Measurements from ENCODE around the gene THEM5.

THEM5 gene

DNA sequence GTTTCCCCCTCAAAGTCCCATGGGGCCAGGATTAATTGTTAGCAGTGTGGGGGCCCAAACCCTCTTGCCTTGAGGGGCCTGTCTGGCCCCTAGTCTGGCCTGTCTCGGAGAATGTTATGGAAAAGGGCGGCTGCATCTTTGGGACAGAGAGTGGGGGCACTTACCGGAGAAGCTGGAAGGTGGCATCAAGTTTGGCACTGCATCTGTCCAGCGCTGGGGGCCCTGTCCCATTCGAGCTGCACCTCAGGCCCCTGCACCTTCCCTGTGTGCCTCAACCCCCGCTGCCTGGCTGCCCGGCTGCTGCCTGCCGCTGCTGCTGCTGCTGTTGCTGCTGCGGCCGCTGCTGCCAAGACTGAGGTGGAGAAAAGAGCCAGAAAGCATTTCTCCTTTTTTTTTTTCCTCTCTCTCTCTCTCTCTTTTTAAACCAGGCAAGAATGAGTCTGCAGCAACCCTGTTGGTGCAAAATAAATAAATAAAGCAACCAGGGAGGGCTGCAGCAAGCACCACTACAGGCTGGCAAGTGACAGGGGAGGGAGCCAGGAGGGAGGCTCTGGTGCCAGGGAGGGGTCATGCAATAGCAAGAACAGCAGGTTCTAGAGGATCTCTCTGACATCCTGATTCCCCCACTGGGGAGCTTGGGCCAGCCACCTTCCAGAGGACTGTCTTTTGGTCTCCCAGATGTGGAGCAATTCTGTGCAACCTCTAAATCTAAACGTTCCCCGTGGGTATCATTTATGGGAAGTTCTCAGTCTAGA is 48.3 kb downstream of the THEM5 start, which contains the start of gene LINGO4:
LINGO4 (minus strand) TSS at position 354 of the 755 bp plus-strand sequence. CDS start 2,715 bp downstream, outside the sequence.
- Histone ChIP-seq H2AFZ (ENCODE audit: insufficient read depth, low read length, poor library complexity) (no peak within 1 kb of the TSS), H4K12ac (ENCODE audit: low read depth, low read length) (no peak within 1 kb of the TSS), H2BK5ac (ENCODE audit: low read depth, low read length, poor library complexity) (no peak within 1 kb of the TSS), H3K9ac (ENCODE audit: low read length) (no peak within 1 kb of the TSS), H3K27me3 (ENCODE audit: insufficient read depth, low read length) (no peaks in the 10 kb centered on the region), H2BK12ac (ENCODE audit: low read length) (no peak within 1 kb of the TSS), H4K8ac (ENCODE audit: low read depth, low read length) (no peak within 1 kb of the TSS), H3K27ac (ENCODE audit: low read depth, low read length) (no peak within 1 kb of the TSS), H3K23ac (ENCODE audit: low read length) (no peak within 1 kb of the TSS), H3K14ac (ENCODE audit: low read length) (no peak within 1 kb of the TSS), H3K4me3 (ENCODE audit: low read depth, low read length) (no peak within 1 kb of the TSS), H3K4me1 (ENCODE audit: control insufficient read depth in 1 of 2, insufficient read depth in 2 of 2, low read length in 2 of 2) (no peaks in the 10 kb centered on the region), H3K18ac (ENCODE audit: low read length) (no peak within 1 kb of the TSS), H2AK5ac (ENCODE audit: low read length) (no peak within 1 kb of the TSS), H3K79me2 (ENCODE audit: control insufficient read depth, insufficient read depth, low read length, poor library complexity) (no peaks in the 10 kb centered on the region), H3K4ac (ENCODE audit: low read depth, low read length) (no peak within 1 kb of the TSS), H3K79me1 (ENCODE audit: low read length) (no peaks in the 10 kb centered on the region), H3K36me3 (ENCODE audit: control insufficient read depth in 1 of 2, insufficient read depth in 2 of 2, low read length in 2 of 2) (no peaks in the 10 kb centered on the region), H2BK120ac (ENCODE audit: insufficient read depth, low read length, poor library complexity) (no peak within 1 kb of the TSS), H3K4me2 (ENCODE audit: low read length) (no peak within 1 kb of the TSS), H3K9me3 (ENCODE audit: insufficient read depth, low read depth, low read length) (no peaks in the 10 kb centered on the region), H4K91ac (ENCODE audit: low read depth, low read length) (no peak within 1 kb of the TSS)
- DNase-seq, result no peak
- no CpG with 5 or more reads among the region's 12 CpGs for WGBS (ENCODE audit: extremely low coverage, insufficient coverage, insufficient read length)

DNA sequence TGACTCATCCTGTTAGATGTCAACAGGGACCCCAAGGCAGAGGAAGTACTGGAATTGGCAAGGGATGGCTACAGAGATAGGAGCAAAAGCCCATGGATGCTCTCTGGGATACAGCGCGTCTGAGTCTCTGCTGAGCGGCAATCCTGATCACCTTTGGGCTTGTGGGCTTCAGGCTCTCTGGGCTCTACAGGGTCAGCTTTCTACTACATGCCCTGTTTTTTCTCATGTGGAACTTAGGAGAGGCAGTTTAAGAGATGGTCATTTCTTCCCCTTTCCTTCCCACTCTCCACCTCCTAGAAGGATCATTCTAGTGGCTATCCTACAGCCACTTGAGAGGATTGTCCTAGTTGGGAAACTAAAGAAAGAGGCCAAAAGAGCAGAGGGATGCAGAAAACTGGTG is 49.6 kb downstream of the THEM5 start:
- H3K79me2 ChIP-seq (ENCODE audit: control insufficient read depth, insufficient read depth, low read length, poor library complexity), result no peaks in the 10 kb centered on the region
- H3K14ac ChIP-seq (ENCODE audit: low read length), result no peak overlapping the region
- no peaks in the 10 kb centered on the region for H3K4me1 ChIP-seq (ENCODE audit: control insufficient read depth in 1 of 2, insufficient read depth in 2 of 2, low read length in 2 of 2)
- no peak overlapping the region for H3K18ac ChIP-seq (ENCODE audit: low read length)
- H3K4ac ChIP-seq (ENCODE audit: low read depth, low read length), result no peak overlapping the region
- no peaks in the 10 kb centered on the region for H3K9me3 ChIP-seq (ENCODE audit: insufficient read depth, low read depth, low read length)
- no peak overlapping the region for H4K91ac ChIP-seq (ENCODE audit: low read depth, low read length)
- H3K4me3 ChIP-seq (ENCODE audit: low read depth, low read length), result no peak overlapping the region
- H2BK5ac ChIP-seq (ENCODE audit: low read depth, low read length, poor library complexity), result no peak overlapping the region
- H3K79me1 ChIP-seq (ENCODE audit: low read length), result no peaks in the 10 kb centered on the region
- DNase-seq, result no peak
- WGBS (ENCODE audit: extremely low coverage, insufficient coverage, insufficient read length), result no CpG with 5 or more reads among the region's 3 CpGs
- H3K9ac ChIP-seq (ENCODE audit: low read length), result no peak overlapping the region
- H3K27me3 ChIP-seq (ENCODE audit: insufficient read depth, low read length), result no peaks in the 10 kb centered on the region
- no peak overlapping the region for H3K23ac ChIP-seq (ENCODE audit: low read length)
- H2BK12ac ChIP-seq (ENCODE audit: low read length), result no peak overlapping the region
- no peak overlapping the region for H2BK120ac ChIP-seq (ENCODE audit: insufficient read depth, low read length, poor library complexity)
- no peaks in the 10 kb centered on the region for H3K36me3 ChIP-seq (ENCODE audit: control insufficient read depth in 1 of 2, insufficient read depth in 2 of 2, low read length in 2 of 2)
- no peak overlapping the region for H3K27ac ChIP-seq (ENCODE audit: low read depth, low read length)
- H4K8ac ChIP-seq (ENCODE audit: low read depth, low read length), result no peak overlapping the region
- no peak overlapping the region for H4K12ac ChIP-seq (ENCODE audit: low read depth, low read length)
- no peak overlapping the region for H3K4me2 ChIP-seq (ENCODE audit: low read length)
- no peak overlapping the region for H2AFZ ChIP-seq (ENCODE audit: insufficient read depth, low read length, poor library complexity)
- H2AK5ac ChIP-seq (ENCODE audit: low read length), result no peak overlapping the region

DNA sequence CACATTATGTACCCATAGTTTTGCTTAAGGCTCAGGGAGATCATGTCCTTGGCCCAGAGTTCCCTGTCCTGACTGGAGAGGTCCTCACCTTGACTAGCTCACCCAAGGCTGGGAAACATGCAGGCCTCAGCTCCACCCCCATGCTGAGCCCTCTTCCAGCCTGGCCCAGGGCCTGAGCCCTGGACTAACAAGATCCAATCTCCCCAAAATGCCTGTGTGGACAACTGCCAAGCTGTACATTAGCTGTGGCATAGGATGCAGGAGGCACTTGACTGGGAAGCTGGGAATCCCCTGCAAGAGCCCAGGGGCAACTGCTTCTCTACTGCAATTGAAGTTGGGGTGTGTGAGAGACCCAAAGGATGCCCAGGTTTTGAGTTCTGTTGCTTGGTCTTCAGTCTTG is 50.3 kb downstream of the THEM5 start:
- Histone ChIP-seq H2BK5ac (ENCODE audit: low read depth, low read length, poor library complexity) (no peak overlapping the region), H3K9ac (ENCODE audit: low read length) (no peak overlapping the region), H3K27me3 (ENCODE audit: insufficient read depth, low read length) (no peaks in the 10 kb centered on the region), H2BK12ac (ENCODE audit: low read length) (no peak overlapping the region), H4K91ac (ENCODE audit: low read depth, low read length) (no peak overlapping the region), H3K79me1 (ENCODE audit: low read length) (no peaks in the 10 kb centered on the region), H2BK120ac (ENCODE audit: insufficient read depth, low read length, poor library complexity) (no peak overlapping the region), H3K4me3 (ENCODE audit: low read depth, low read length) (no peak overlapping the region), H3K4me1 (ENCODE audit: control insufficient read depth in 1 of 2, insufficient read depth in 2 of 2, low read length in 2 of 2) (no peaks in the 10 kb centered on the region), H3K4me2 (ENCODE audit: low read length) (no peak overlapping the region), H4K12ac (ENCODE audit: low read depth, low read length) (no peak overlapping the region), H2AK5ac (ENCODE audit: low read length) (no peak overlapping the region), H3K79me2 (ENCODE audit: control insufficient read depth, insufficient read depth, low read length, poor library complexity) (no peaks in the 10 kb centered on the region), H4K8ac (ENCODE audit: low read depth, low read length) (no peak overlapping the region), H3K27ac (ENCODE audit: low read depth, low read length) (no peak overlapping the region), H3K36me3 (ENCODE audit: control insufficient read depth in 1 of 2, insufficient read depth in 2 of 2, low read length in 2 of 2) (no peaks in the 10 kb centered on the region), H3K9me3 (ENCODE audit: insufficient read depth, low read depth, low read length) (no peaks in the 10 kb centered on the region), H3K23ac (ENCODE audit: low read length) (no peak overlapping the region), H2AFZ (ENCODE audit: insufficient read depth, low read length, poor library complexity) (no peak overlapping the region), H3K4ac (ENCODE audit: low read depth, low read length) (no peak overlapping the region), H3K14ac (ENCODE audit: low read length) (no peak overlapping the region), H3K18ac (ENCODE audit: low read length) (no peak overlapping the region)
- DNase-seq, result no peak

DNA sequence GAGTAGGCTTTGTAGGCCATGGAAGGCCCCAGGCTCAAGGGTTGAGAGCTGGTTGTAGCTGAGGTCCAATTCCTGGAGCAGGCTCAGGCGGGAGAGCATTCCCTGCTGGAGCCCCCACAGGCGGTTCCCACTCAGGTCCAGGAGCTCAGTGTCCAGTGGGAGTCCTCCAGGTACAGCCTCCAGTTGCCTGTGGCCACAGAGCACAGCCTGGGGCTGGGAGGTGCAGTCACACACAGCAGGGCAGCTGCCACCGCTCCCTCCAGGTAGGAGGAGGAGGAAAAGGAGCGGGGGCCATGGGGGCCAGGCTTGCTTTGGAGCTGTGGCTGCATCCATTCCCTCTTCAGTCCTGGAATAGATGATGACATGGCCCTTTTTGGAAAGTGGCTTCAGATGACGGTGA is 51.1 kb downstream of the THEM5 start:
- H3K27me3 ChIP-seq (ENCODE audit: insufficient read depth, low read length), result no peaks in the 10 kb centered on the region
- no peaks in the 10 kb centered on the region for H3K36me3 ChIP-seq (ENCODE audit: control insufficient read depth in 1 of 2, insufficient read depth in 2 of 2, low read length in 2 of 2)
- H2AFZ ChIP-seq (ENCODE audit: insufficient read depth, low read length, poor library complexity), result no peak overlapping the region
- no peak overlapping the region for H4K12ac ChIP-seq (ENCODE audit: low read depth, low read length)
- H4K8ac ChIP-seq (ENCODE audit: low read depth, low read length), result no peak overlapping the region
- H4K91ac ChIP-seq (ENCODE audit: low read depth, low read length), result no peak overlapping the region
- H2BK120ac ChIP-seq (ENCODE audit: insufficient read depth, low read length, poor library complexity), result no peak overlapping the region
- DNase-seq, result no peak
- H3K9me3 ChIP-seq (ENCODE audit: insufficient read depth, low read depth, low read length), result no peaks in the 10 kb centered on the region
- H3K27ac ChIP-seq (ENCODE audit: low read depth, low read length), result no peak overlapping the region
- no peaks in the 10 kb centered on the region for H3K4me1 ChIP-seq (ENCODE audit: control insufficient read depth in 1 of 2, insufficient read depth in 2 of 2, low read length in 2 of 2)
- H3K4ac ChIP-seq (ENCODE audit: low read depth, low read length), result no peak overlapping the region
- no peak overlapping the region for H2AK5ac ChIP-seq (ENCODE audit: low read length)
- no peak overlapping the region for H2BK5ac ChIP-seq (ENCODE audit: low read depth, low read length, poor library complexity)
- H3K4me3 ChIP-seq (ENCODE audit: low read depth, low read length), result peak overlapping the region; percentile 30
- no peak overlapping the region for H3K9ac ChIP-seq (ENCODE audit: low read length)
- no peaks in the 10 kb centered on the region for H3K79me2 ChIP-seq (ENCODE audit: control insufficient read depth, insufficient read depth, low read length, poor library complexity)
- no peak overlapping the region for H3K18ac ChIP-seq (ENCODE audit: low read length)
- no peak overlapping the region for H3K23ac ChIP-seq (ENCODE audit: low read length)
- H3K14ac ChIP-seq (ENCODE audit: low read length), result no peak overlapping the region
- no peak overlapping the region for H2BK12ac ChIP-seq (ENCODE audit: low read length)
- H3K79me1 ChIP-seq (ENCODE audit: low read length), result no peaks in the 10 kb centered on the region
- no CpG with 5 or more reads among the region's 5 CpGs for WGBS (ENCODE audit: extremely low coverage, insufficient coverage, insufficient read length)
- no peak overlapping the region for H3K4me2 ChIP-seq (ENCODE audit: low read length)

Measured in trophoblast cell (in vitro differentiated cells and primary cell).